Ovary (tissue), 9 donors: ENCODE measurements around the gene MPDU1. TPM values are rescaled to one million over a fixed set of nuclear protein-coding genes. Genes with fewer than 3 reads are reported as not detected.

Experiments
- DNase-seq, 5 donors: peaks; one replicate each; pipeline ENCODE4 v3.0.0-alpha.2; 2019 to 2020
- H3K27ac ChIP-seq, 2 donors: fragments of 200-600 bp; one replicate each; pipeline versions ENCODE4 v1.5.1 to v1.8.0; 2019 to 2022
- H3K27me3 ChIP-seq: fragments of 200-600 bp; one replicate; pipeline ENCODE4 v1.8.0; 2022
- H3K36me3 ChIP-seq: fragments of 200-600 bp; sonication (generic); one replicate; pipeline ENCODE4 v1.5.1; 2019
- H3K4me1 ChIP-seq: one replicate; pipeline ENCODE4 v1.8.1; 2013; ENCODE audit warnings: mild to moderate bottlenecking, moderate library complexity; ENCODE audit not compliant: insufficient read depth
- H3K4me3 ChIP-seq: fragments of 200-600 bp; sonication (generic); one replicate; pipeline ENCODE4 v1.5.1; 2017
- H3K9me3 ChIP-seq, 2 donors: fragments of 200-600 bp in 1 of 2; sonication (generic) in 1 of 2; one replicate each; pipeline versions ENCODE4 v1.5.1 to v1.8.1; 2013 to 2019; ENCODE audit warnings: mild to moderate bottlenecking in 1 of 2, moderate library complexity in 1 of 2
- CTCF ChIP-seq, 3 donors: fragments of 450-650 bp in 2 of 3; fragments of 200-600 bp in 1 of 3; IDR thresholded peaks; one replicate each; pipeline versions ENCODE4 v1.5.1 to v1.8.0; 2016 to 2022; ENCODE audit warnings: antibody characterized with exemption in 3 of 3, mild to moderate bottlenecking in 1 of 3
- EP300 ChIP-seq: sonication (generic); formaldehyde crosslinking; IDR thresholded peaks from one replicate; pipeline ENCODE4 v1.6.1; 2017; ENCODE audit warnings: antibody characterized with exemption
- POLR2A ChIP-seq: fragments of 450-650 bp; IDR thresholded peaks from one replicate; pipeline ENCODE4 v1.6.1; 2017; ENCODE audit warnings: antibody characterized with exemption, mild to moderate bottlenecking, moderate library complexity
- WGBS, 3 donors: extraction: QIAGEN DNeasy Blood & Tissue Kit in 1 of 3; methylation state at CpG; one replicate each; pipeline versions ENCODE4 v1.1.5 to v1.1.7; 2013 to 2017; 5-methylcytosine and 5-hydroxymethylcytosine counted together
- intact Hi-C, 4 donors: fragments of 100-400 bp; cut with DNase I; formaldehyde crosslinking; loops; one replicate each; pipeline versions ENCODE4 v1.11.0 to v1.15.1; 2022 to 2023
- polyA plus RNA-seq, 2 donors: library from polyadenylated mRNA; stranded (reverse); fragments of 200-250 nt in 1 of 2; fragments of 350-450 nt in 1 of 2; fragmentation: Illumina TruSeq in 1 of 2; extraction: RNeasy Lipid Tissue Mini Kit (QIAGEN cat#74804) in 1 of 2; gene quantifications; one replicate each; pipeline ENCODE4 v1.2.3, GENCODE V29; 2013 to 2014
- total RNA-seq, 7 donors: library from RNA; depleted of rRNA in 2 of 7; stranded (reverse); fragments of >200 nt in 2 of 7; fragmentation: NEBNext Ultra II Directional in 3 of 7; extraction: Animal tissue kit (Norgen Biotek cat#: 25700) in 3 of 7; gene quantifications; one replicate each; pipeline versions ENCODE4 v1.1.0 to v1.2.4, GENCODE V29; 2016 to 2023
- donor health status: DM: no; HTN: no; CAD: no; lungs with moderate emphysema.
- donor health status: DM: no; HTN: no; CAD: no.
- donor health status: Bipolar disorder and iron deficiency.
- donor health status: DM: yes; HTN: yes; CAD: no.
- donor health status: DM: no; HTN: no; CAD: no.
- donor health status: DM: yes; HTN: yes; CAD: no.

Gene MPDU1
- total and polyA plus RNA-seq, 9 donors = 13.0 to 87.9 (median 21.0) TPM

DNA sequence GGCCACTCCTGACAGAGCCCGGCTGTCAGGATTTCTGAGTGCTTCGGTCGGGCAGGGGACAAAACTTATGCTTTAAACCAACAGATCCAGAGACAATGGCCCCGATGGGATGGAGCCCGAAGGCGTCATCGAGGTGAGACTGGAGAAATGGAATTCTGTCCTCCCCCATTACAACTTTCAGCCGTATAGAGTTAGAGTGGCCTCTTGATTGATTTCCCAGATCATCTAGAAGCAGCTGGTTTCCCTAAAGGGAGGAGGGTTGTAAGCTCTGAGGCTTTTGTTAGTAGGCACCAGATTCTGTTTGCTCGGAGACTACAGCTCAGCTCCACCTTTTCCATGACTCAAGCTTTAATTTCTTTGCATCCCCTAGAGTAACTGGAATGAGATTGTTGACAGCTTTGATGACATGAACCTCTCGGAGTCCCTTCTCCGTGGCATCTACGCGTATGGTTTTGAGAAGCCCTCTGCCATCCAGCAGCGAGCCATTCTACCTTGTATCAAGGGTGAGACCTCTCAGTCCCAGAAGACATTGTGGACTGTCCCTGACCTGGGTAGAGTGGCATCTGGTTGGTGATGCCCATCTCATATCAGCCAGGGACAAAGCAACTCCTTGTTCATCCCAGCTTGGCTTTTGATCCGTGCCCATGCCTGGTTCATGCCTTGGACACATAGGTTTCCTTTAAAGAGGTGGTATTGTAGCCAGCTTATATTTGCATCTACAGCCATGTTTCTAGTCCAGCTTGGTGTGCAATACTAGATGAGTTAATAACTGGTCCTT, 9.3 kb upstream of the MPDU1 start:
- H3K9me3 ChIP-seq = no peaks in the 10 kb centered on the region
- DNase-seq = no peak
- H3K27me3 ChIP-seq = no peaks in the 10 kb centered on the region
- TF ChIP-seq POLR2A = no peak
- TF ChIP-seq CTCF (IDR thresholded peaks at IDR 0.05) = no peak
- no peak for TF ChIP-seq EP300
- intact Hi-C loops = loop anchor here in 1 of 4 donors (5.0 kb wide), 2 partner anchors 113 to 267 kb away; partner anchors contain the start of genes EIF5A, TP53 and WRAP53
- WGBS, 3 donors = 11 to 17% (median 11%) methylated on average over 15 of the region's 15 CpGs
- H3K27ac ChIP-seq = peak overlapping the region; percentile 94 to 97
- H3K4me1 ChIP-seq = peaks cover 3% of the 10 kb centered on the region
- no peaks in the 10 kb centered on the region for H3K36me3 ChIP-seq
- peak overlapping the region; percentile 100 for H3K4me3 ChIP-seq

GRCh38 chr17:7575481-7575883, 8.2 kb upstream of the MPDU1 start:
- H3K4me1 ChIP-seq = peaks cover 3% of the 10 kb centered on the region

GRCh38 chr17:7575959-7576358, 7.7 kb upstream of the MPDU1 start:
- intact Hi-C loops = no loop called here
- H3K36me3 ChIP-seq = no peaks in the 10 kb centered on the region
- no peak for TF ChIP-seq POLR2A
- TF ChIP-seq EP300 = no peak
- TF ChIP-seq CTCF (IDR thresholded peaks at IDR 0.05) = no peak

More at GRCh38 chr17:7575481-7575883, 8.2 kb upstream of the MPDU1 start:
- Histone ChIP-seq H3K27ac (peak overlapping the region in 1 of 2 donors; percentile 1), H3K27me3 (no peaks in the 10 kb centered on the region), H3K36me3 (no peaks in the 10 kb centered on the region), H3K4me3 (no peak overlapping the region), H3K9me3 (no peaks in the 10 kb centered on the region)
- 45 to 59% (median 53%) methylated on average over 1 of the region's 1 CpG for WGBS, 3 donors
- TF ChIP-seq EP300 (no peak), CTCF (IDR thresholded peaks at IDR 0.05) (no peak), POLR2A (no peak)
- intact Hi-C loops = no loop called here
- DNase-seq = no peak

DNA sequence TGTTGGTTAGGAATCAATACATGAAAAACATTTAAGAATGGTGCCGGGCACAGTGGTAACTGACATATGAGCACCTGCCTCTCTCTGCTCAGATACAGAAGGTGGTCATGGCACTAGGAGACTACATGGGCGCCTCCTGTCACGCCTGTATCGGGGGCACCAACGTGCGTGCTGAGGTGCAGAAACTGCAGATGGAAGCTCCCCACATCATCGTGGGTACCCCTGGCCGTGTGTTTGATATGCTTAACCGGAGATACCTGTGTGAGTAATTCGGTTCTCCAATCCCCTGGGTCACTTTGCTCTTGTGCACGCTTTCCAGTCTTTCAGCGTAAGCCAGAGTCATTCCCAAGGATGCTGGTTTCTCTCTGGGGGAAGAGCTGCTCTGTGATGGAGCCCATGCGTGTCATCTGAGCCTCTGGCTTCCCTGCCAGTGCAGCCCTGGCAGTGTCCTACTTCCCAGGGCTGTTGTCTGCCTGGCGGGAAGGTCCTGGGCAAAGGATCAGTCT, 7.2 kb upstream of the MPDU1 start:
- Histone ChIP-seq H3K27me3 (no peaks in the 10 kb centered on the region), H3K27ac (no peak overlapping the region), H3K9me3 (no peaks in the 10 kb centered on the region), H3K4me3 (no peak overlapping the region), H3K4me1 (peaks cover 3% of the 10 kb centered on the region), H3K36me3 (no peaks in the 10 kb centered on the region)
- TF ChIP-seq POLR2A (no peak), EP300 (no peak), CTCF (IDR thresholded peaks at IDR 0.05) (no peak)
- no peak for DNase-seq
- WGBS, 3 donors = 70 to 79% (median 71%) methylated on average over 14 of the region's 14 CpGs
- intact Hi-C loops = no loop called here

More at GRCh38 chr17:7575959-7576358, 7.7 kb upstream of the MPDU1 start:
- 52 to 66% (median 60%) methylated on average over 7 of the region's 7 CpGs for WGBS, 3 donors
- no peak overlapping the region for H3K4me3 ChIP-seq
- no peaks in the 10 kb centered on the region for H3K9me3 ChIP-seq
- H3K27me3 ChIP-seq = no peaks in the 10 kb centered on the region
- H3K4me1 ChIP-seq = peaks cover 3% of the 10 kb centered on the region
- DNase-seq = no peak
- no peak overlapping the region for H3K27ac ChIP-seq
